DLD1 (cell line): ENCODE results near the gene ULK1.

Experiments
- in situ Hi-C: cut with HindIII; loops from 2 replicates; pipeline ENCODE4 v1.10.0; 2017; ENCODE audit warnings: low sequenced_read_pairs

Gene ULK1

DNA sequence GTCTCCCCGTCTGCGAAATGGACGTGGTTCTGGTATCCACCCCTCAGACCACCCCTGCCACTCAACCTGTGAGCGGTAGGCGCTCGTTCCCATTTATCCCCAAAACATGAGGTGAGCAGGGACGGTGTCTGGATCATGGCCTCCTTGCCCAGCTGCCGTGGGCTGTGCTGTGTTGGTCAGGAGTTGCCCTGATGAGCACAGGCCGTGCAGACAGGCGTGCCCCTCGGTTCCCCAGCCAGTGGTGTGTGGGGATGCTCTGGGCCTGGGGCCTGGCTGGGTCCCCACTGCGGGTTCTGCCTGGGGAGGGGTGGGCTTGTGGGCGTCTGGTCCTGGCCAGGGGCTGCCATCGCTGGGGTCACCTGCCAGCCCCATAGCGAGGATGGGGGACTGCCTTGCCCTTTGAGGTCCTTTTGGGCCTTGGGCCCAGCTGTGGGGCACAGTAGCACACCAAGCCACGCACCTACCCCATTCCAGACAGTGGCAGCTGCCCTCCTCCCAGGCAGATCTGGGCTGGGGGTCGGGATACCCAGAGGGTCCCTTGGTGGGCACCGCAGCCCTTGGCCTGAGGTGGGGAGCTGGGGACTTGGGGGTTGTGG, 23.4 kb downstream of the ULK1 start:
- in situ Hi-C loops: no loop called here

DNA sequence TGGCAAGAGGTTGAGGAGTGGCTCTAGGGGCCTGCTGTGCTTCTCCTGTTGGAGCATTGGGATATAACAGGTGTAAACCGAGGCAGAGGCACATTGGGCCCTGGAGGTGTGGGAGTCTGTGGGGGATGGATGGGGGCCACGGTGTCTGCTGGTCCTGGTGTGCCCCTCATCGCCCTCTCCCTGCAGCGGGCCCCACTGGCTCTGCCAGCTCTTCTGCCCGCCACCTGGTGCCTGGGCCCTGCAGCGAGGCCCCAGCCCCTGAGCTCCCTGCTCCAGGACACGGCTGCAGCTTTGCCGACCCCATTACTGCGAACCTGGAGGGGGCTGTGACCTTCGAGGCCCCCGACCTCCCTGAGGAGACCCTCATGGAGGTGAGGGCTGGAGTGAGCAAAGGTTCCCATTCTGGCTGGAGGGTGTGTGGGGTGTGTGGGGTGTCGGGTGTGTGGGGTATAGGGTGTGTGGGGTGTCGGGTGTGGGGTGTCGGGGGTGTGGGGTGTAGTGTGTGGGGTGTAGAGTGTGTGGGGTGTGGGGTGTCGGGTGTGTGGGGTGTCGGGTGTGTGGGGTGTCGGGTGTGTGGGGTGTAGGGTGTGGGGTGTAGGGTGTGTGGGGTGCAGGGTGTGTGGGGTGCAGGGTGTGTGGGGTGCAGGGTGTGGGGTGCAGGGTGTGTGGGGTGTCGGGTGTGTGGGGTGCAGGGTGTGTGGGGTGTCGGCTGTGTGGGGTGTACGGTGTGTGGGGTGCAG, 24.1 kb downstream of the ULK1 start:
- in situ Hi-C loops: no loop called here

DNA sequence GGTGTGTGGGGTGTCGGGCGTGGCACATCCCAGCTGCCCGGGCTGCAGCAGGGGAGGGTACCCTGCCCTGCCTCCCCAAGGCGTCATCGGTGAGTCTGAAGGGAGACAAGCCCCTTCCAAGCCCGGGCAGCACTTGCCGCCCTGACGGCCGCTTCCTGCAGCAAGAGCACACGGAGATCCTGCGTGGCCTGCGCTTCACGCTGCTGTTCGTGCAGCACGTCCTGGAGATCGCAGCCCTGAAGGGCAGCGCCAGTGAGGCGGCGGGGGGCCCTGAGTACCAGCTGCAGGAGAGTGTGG, 24.6 kb downstream of the ULK1 start:
- in situ Hi-C loops: no loop called here

DNA sequence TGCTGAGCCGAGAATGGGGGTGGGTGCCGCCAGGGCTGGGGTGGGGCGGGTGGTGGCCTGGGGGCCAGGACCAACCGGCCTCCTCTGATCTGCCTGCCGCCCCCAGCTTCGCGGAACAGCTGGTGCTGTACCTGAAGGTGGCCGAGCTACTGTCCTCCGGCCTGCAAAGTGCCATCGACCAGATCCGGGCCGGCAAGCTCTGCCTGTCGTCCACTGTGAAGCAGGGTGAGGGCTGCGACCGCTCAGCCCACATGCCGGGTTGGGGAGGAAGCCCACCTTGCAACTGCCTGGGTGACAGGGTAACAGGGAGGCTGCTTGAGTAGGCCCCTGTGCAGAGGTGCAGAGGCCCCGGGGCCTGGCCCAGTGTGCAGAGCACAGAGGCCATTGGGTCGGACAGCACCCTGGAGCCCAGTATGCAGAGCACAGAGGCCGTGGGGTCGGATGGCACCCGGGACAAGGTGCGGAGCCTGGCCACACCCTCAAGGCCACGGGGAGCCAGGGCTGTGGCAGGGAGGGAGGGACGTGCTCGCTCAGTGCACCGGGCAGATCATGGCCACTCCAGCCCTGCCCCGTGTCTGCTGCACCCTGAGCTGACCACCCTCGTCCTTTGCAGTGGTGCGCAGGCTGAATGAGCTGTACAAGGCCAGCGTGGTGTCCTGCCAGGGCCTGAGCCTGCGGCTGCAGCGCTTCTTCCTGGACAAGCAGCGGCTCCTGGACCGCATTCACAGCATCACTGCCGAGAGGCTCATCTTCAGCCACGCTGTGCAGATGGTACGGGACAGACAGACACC, 25.1 kb downstream of the ULK1 start:
- in situ Hi-C loops: no loop called here

DNA sequence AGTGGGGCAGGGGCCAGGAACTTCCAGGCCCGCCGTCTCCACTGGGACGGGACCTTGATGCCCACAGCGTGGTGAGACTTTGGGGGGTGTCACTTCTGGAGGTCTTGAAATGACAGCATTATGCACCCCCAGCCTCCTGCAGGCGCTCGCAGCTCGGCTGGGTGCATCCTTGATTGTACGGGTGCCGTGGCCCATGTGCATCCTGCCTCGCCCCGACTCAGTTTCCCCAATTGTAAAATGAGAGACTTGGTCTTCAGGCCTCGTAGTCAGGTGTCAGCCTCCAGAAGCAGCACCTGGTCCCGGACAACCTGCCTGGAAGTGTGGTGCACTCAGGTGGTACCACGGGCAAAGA, 25.7 kb downstream of the ULK1 start:
- in situ Hi-C loops: no loop called here

DNA sequence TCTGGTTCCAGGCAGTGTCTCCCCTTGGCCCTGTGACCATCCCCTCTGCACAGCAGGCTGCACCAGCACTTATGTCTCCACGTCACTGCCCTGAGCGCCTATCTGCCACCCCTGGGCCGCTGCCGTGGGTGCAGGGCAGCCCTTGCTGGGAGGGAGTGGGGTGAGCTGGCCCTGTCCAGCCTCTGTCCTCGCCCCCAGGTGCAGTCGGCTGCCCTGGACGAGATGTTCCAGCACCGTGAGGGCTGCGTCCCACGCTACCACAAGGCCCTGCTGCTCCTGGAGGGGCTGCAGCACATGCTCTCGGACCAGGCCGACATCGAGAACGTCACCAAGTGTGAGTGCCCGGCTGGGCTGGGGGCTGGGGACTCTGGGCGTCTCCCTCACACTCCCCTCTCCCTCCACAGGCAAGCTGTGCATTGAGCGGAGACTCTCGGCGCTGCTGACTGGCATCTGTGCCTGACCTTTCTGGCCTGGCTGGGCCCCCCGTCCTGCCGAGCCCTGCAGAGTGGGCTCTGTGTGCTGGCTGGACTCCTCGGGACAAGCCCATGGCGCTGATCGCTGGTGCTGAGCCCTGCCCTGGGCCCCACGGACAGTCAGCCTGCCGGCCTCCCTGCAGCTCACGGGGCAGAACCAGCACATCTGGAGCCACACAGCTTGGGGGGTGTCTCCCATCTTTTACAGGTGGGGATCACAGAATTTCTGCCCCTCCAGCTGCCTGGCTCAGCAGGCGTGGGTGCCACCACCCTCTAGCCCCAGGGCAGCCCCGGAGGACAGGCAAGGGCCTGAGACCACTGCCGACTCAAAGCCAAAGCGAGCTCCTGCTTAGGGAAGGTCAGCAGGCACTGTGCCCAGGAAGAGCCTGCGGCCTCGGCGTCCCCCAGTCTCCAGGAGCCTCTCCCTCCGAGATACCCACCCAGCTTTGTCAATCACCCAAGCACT, 26.7 kb downstream of the ULK1 start:
- in situ Hi-C loops: no loop called here

DNA sequence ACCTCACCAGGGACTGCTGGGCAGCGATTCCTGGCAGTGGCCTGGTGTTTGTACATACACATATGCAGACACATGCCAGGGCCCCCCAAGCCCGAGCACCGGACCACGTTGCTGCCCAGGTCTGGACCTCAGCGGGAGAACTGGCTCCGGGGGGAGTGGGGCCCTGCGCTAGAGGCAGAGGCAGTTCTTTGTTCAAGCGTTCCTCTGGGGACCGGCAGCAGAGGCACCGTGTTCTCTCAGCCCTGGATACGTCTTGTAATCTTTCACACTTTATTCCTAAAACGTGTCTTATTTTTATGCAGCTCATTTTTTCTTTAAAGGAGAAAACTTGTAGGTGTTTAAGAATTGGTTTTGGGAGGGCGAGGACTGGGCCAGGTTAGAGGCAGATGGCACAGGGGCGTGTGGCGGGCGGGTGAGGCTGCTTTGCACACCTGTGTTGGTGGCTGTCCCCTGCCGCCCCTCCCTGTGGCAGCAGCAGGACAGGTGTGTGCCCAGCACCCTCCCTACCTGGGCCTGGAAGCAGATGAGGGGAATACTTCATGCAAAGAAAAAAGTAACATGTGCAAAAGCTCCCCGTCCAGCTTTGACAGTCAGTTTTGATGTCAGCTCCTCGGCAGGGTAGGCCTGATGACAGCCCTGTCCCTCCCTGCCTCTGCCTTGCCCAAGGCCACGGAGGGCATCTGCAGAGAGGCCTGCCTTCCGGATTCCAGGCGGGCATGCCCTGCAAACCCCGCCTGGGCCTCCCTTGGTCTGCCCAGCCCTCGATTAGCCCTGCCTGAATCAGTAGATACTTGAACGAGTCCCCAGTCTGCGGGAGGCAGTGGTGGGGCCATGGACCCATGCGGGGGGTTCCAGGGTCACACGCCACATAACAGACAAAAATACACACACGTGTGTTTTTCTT, 27.7 kb downstream of the ULK1 start:
- in situ Hi-C loops: no loop called here

DNA sequence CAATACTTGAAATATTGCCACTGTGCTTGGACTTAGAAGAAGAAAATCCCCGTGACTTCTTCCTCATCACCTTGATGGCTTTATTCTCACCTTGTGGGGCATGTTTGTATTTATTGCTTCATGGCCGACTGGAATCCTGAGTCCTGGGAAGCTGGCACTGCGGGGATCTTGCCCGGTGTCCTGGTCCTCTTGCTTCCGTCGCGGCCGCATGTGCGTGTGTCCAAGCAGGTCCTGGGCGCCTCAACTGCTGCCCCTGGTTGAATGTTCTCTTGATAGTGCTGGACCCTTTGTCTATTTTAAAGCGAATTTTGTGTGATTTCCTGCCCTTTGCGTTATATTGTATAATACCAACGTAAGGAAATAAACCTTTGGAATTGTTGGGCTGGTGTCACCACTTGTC, 28.4 kb downstream of the ULK1 start:
- in situ Hi-C loops: no loop called here

DNA sequence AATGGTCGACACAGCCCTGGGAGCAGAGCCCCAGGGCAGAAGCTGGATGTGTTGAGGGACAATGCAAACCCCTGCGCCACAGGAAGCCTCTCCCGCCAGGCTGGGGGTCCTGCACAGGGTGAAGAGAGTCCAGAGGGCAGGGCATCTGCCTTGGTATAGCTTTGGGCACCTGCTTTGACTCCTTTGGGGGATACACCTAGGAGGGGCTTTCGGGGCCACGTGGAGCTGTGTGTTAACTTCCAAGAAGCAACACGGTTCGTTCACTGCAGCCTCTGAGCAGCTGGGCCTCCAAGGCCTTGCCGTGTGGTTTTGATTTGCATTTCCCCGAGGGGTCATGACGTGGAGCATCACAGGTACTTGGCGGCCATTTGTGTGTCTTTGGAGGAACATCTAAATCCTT, 28.8 kb downstream of the ULK1 start:
- in situ Hi-C loops: no loop called here

DNA sequence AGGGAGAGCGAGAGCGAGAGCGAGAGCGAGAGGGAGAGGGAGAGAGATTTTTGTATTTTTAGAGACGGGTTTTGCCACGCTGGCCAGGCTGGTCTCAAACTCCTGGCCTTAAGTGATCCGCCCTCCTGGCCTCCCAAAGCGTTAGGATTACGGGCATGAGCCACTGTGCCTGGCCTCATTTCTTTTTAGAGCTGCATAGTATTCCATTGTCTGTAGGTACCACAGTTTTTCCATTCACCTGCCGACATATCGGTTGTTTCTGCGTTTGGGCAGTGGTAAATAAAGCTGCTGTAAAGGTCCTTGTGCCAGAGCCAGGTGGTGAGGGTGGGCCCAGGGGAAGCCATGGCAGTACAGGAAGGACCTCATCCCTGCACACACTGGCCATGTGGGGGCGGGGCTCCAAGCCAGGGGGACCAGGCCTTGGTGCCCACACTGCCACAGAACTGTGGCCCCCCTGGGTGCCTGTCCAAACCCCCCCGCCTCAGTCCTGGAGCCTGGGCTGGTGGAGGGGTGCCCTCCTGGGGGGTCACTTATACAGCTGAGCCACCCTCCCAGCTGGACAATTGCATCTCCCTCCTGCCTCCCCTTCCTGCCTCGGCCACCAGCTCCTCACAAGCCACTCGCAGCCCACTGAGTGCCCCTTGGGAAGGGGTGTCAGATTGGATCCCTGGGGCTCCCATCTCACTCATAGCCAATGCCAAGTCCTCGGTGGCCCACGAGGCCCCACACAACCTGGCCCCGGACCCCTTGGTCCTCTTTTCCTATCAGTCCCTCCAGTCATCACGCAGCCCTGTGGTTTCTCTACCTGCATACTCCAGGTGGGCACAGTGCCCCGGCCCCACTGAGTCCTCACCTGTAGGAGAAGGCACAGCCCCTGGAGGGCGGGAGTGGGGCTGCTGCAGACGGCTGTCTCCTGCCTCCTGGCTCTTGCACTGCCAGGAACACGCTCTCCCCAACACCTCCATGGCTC, 33.0 kb downstream of the ULK1 start:
- in situ Hi-C loops: no loop called here

DNA sequence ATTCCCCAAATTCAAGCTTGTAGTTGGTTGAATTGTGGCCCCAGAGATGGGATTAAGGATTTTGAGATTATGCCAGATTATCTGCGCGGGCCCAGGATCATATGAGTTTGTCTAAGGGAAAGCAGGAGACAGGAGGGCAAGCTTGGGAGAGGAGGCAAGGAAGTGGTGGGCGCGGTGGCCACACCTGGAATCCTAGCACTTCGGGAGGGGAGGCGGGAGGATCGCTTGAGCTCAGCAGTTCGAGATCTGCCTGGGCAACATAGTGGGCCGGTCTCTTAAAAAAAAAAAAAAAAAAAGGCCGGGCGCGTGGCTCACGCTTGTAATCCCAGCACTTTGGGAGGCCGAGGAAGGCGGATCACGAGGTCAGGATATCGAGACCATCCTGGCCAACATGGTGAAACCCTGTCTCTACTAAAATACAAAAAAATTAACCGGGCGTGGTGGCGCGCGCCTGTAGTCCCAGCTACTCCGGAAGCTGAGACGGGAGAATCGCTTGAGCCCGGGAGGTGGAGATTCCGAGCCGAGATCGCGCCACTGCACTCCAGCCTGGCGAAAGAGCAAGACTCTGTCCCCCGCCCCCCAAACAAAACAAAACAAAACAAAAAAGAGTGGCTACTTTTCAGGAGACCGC, 33.8 kb downstream of the ULK1 start:
- in situ Hi-C loops: no loop called here

DNA sequence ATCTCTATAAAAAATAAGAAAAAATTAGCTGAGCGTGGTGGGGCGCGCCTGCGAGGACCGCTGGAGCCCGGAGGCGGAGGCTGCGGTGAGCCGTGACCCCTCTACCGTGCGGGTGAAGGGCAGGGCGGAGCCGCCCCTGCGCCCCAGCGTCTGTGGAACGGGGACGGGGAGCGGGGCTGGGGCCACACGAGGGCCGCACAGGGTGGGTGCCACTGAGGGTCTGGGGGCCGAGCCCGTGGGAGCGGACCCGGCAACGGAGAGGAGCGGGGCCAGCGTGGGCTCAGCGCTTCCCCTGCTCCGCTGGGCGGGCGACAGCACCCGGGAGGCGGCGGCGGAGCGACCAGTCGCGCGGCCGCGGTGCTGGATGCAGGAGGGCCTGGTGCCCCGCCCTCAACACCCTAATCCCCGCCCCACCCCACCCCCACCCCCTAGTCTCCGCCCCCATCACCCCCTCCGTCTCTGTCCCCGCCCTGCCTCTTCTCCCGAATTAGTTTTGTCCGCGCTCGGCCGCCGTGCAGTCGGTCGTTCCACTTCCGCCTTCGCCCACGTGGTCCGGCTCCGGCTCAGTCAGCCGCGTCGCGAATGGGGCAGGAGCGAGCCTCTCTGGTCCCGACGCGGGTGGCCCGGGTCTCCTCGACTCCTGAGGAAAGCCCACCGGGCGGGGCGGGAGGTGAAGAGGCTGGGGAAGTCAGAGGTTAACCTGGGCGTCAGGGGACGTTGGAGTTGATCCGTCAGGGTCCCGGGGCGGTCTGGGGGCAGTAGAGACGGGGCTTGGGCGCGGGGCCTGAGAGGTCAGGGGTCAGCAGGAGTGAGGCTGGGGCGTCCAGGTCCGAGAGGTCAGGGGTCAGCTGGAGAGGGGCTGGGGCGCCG, 34.5 kb downstream of the ULK1 start, which contains the start of gene PUS1:
PUS1 (plus strand) TSS at position 566 of the 870 bp plus-strand sequence. CDS start 447 bp downstream, outside the sequence.
- in situ Hi-C loops: no loop called here

DNA sequence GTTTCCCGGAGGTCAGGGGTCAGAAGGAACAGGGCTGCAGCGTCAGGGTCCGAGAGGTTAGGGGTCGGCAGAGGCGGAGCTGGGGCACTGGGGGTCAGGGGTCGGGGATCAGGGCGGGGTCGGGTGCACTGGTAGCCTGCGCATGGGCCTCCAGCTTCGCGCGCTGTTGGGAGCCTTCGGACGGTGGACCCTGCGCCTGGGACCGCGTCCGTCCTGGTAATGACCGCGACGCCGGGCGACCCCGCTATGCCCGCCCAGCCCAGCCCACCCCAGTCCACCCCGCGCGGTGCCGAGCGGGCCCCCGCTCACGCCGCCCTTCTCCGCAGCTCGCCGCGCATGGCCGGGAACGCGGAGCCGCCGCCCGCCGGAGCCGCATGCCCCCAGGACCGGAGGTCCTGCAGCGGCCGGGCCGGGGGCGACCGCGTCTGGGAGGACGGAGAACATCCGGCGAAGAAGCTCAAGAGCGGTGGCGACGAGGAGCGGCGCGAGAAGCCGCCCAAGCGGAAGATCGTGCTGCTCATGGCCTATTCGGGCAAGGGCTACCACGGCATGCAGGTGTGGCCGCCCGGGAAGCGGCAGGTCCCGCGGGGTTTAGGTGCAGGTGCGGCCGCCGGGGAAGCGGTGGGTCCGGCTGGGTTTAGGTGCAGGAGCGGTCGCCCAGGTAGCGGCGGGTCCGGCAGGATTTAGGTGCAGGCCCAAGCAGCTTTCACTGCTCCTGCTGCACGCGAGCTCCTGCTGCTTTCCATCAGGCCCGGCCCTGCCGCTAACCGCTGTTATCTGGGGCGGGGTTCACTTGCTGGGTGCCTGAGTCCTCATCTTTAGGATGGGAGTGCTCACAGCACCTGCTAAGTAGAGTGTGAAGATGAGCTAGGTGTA, 35.4 kb downstream of the ULK1 start:
- in situ Hi-C loops: no loop called here

DNA sequence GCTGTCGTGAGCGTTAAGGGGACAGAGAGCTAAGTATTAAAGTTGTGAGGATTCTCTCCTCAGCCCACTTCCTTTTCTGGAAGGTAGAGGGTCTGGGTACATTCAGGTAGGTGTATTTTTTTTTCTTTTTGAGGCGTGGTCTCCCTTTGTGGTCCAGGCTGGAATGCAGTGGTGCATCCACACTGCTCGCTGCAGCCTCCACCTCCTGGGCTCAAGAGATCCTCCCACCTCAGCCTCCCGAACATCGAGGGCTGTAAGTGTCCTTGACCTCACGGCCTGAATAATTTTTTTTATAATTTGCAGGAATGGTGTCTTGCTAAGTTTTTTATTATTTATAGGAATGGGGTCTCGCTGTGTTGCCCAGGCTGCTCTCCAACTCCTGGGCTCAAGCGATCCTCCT, 36.1 kb downstream of the ULK1 start:
- in situ Hi-C loops: no loop called here

DNA sequence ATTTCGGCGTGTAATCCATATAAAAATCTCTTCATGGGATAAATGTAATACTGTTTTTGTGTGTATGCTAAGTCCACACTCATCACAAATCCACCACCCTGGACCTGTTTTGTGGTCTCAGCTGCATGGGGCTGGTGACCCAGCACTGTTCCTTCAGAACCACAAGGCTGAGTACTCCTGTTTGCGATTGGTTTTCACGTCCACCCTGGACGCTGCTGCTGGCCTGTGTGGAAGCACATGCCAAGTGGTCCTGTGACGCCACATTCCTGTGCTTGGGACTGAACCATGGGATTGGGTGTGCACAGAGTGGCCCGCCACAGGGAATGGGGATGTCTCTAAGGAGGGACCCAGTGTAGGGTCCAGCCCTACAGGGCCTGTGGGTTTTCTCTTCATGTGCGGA, 39.0 kb downstream of the ULK1 start:
- in situ Hi-C loops: no loop called here

DNA sequence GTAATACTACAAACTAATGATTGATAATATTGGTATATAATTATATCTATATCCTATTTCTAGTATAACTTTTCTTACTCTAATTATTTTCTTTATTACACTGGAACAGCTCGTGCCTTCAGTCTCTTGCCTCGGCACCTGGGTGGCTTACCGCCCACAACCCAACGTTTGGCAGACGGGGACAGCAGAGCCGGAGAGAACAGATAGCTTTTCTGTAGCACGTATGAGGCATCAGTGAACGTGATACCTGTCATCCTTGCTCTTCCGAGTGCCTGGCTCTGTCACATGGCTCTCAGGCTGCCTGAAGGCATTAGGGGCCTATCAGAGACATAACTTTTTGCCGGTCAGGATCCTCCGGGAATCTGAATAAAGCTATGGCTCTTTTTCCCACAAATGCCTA, 40.1 kb downstream of the ULK1 start:
- in situ Hi-C loops: no loop called here

DNA sequence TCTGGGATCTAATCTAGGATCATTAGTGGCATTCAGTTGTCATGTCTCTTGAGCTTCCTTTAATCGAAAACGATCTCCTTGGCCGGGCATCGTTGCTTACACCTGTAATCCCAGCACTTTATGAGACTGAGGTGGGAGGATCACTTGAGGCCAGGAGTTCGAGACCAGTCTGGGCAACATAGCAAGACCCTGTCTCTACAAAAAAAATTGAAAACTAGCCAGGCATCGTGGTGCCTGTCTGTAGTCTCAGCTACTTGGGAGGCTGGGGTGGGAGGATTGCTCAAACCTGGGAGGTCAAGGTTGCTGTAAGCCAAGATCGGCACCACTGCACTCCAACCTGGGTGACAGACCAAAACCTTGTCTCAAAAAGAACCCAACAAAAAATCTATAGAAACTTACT, 43.7 kb downstream of the ULK1 start:
- in situ Hi-C loops: no loop called here
